IMR-90 (cell line): ENCODE measurements around the gene PAX9. TPM values are rescaled to one million over a fixed set of nuclear protein-coding genes. Genes with fewer than 3 reads are reported as not detected.

Experiments used
- ATAC-seq: fragments of 200-7000 bp; cut with Tn5 transposase; 2 replicates; pipeline ENCODE4 v1.9.1; 2020; ENCODE audit warnings: low read depth, mild to moderate bottlenecking, moderate library complexity
- BruUV-seq: library from RNA; stranded (reverse); fragments of 400-500 nt; replicated peaks from 2 replicates; lab custom pipeline; 2021; lab: Mats Ljungman, UMichigan
- CTCF ChIA-PET: fragments of 300-600 bp; formaldehyde crosslinking; extraction: SDS; loops from one replicate; lab custom pipeline; 2021; ENCODE audit warnings: antibody characterized with exemption; lab: Yijun Ruan, JAX
- POLR2A ChIA-PET: fragments of 300-600 bp; sonication (Branson Sonifier 250); formaldehyde crosslinking; loops from one replicate; lab custom pipeline; 2022; ENCODE audit warnings: antibody characterized with exemption; ENCODE audit not compliant: unreplicated experiment; lab: Charles Lee
- DNase-seq: peaks from one replicate; pipeline ENCODE4 v3.0.0; 2013
- H2AFZ ChIP-seq: replicated peaks from 2 replicates; pipeline ENCODE3; 2013; ENCODE audit warnings: low read length, mild to moderate bottlenecking; ENCODE audit not compliant: poor library complexity
- H2AK5ac ChIP-seq: 2 replicates; pipeline ENCODE4 v1.6.1; 2013; ENCODE audit warnings: low read depth, low read length, inconsistent platforms
- H2AK9ac ChIP-seq: replicated peaks from 2 replicates; pipeline ENCODE3; 2013; ENCODE audit warnings: mild to moderate bottlenecking, low read depth, low read length, moderate library complexity; ENCODE audit not compliant: poor library complexity
- H2BK120ac ChIP-seq: 2 replicates; pipeline ENCODE4 v1.6.1; 2013; ENCODE audit warnings: low read depth, low read length, inconsistent platforms
- H2BK15ac ChIP-seq: 3 replicates; pipeline ENCODE4 v1.6.1; 2013; ENCODE audit warnings: low read depth, low read length, inconsistent platforms
- H2BK20ac ChIP-seq: 2 replicates; pipeline ENCODE4 v1.6.1; 2013; ENCODE audit warnings: low read depth, mild to moderate bottlenecking, inconsistent platforms, low read length, moderate library complexity
- H2BK5ac ChIP-seq: 2 replicates; pipeline ENCODE4 v1.6.1; 2013; ENCODE audit warnings: mild to moderate bottlenecking, low read depth, low read length, inconsistent platforms; ENCODE audit not compliant: poor library complexity, severe bottlenecking
- H3K14ac ChIP-seq: replicated peaks from 2 replicates; pipeline ENCODE4 v1.6.1; 2013; ENCODE audit warnings: low read depth, low read length, inconsistent platforms
- H3K18ac ChIP-seq: 2 replicates; pipeline ENCODE4 v1.6.1; 2013; ENCODE audit warnings: low read depth, low read length, control low read depth
- H3K23ac ChIP-seq: 2 replicates; pipeline ENCODE4 v1.6.1; 2013; ENCODE audit warnings: low read depth, low read length, inconsistent platforms
- H3K27ac ChIP-seq: 2 replicates; pipeline ENCODE4 v1.5.1; 2013; ENCODE audit warnings: mild to moderate bottlenecking, control low read depth, low read length; ENCODE audit not compliant: insufficient read depth
- H3K27me3 ChIP-seq: 2 replicates; pipeline ENCODE4 v1.6.1; 2013; ENCODE audit warnings: low read length; ENCODE audit not compliant: control insufficient read depth, insufficient read depth
- H3K36me3 ChIP-seq: 2 replicates; pipeline ENCODE4 v1.6.1; 2013; ENCODE audit warnings: low read length, mixed read lengths; ENCODE audit not compliant: control insufficient read depth, insufficient read depth
- H3K4ac ChIP-seq: 2 replicates; pipeline ENCODE4 v1.6.1; 2013; ENCODE audit warnings: low read depth, low read length, inconsistent platforms
- H3K4me1 ChIP-seq: 2 replicates; pipeline ENCODE4 v1.6.1; 2013; ENCODE audit warnings: low read length, mixed read lengths; ENCODE audit not compliant: control insufficient read depth, insufficient read depth
- H3K4me2 ChIP-seq: 2 replicates; pipeline ENCODE4 v1.6.1; 2013; ENCODE audit warnings: low read depth, mild to moderate bottlenecking, control low read depth, low read length, moderate library complexity
- H3K4me3 ChIP-seq: 2 replicates; pipeline ENCODE4 v1.5.1; 2013; ENCODE audit warnings: low read depth, mild to moderate bottlenecking, control low read depth, low read length, moderate library complexity; ENCODE audit not compliant: insufficient read depth
- H3K56ac ChIP-seq: 2 replicates; pipeline ENCODE4 v1.6.1; 2013; ENCODE audit warnings: low read length, inconsistent platforms; ENCODE audit not compliant: insufficient read depth; ENCODE audit errors: extremely low read depth
- H3K79me1 ChIP-seq, 2 experiments: 2 replicates each; pipeline ENCODE4 v1.6.1; 2013; ENCODE audit warnings: low read length in 2 of 2, inconsistent platforms in 1 of 2, low read depth in 1 of 2
- H3K9ac ChIP-seq: 2 replicates; pipeline ENCODE4 v1.6.1; 2013; ENCODE audit warnings: low read depth, low read length, control low read depth
- H3K9me1 ChIP-seq: 2 replicates; pipeline ENCODE4 v1.6.1; 2013; ENCODE audit warnings: low read length, inconsistent platforms; ENCODE audit not compliant: insufficient read depth
- H3K9me3 ChIP-seq: 2 replicates; pipeline ENCODE4 v1.6.1; 2013; ENCODE audit warnings: low read length; ENCODE audit not compliant: control insufficient read depth, insufficient read depth
- H4K20me1 ChIP-seq: 2 replicates; pipeline ENCODE4 v1.6.1; 2013; ENCODE audit warnings: low read length, inconsistent platforms; ENCODE audit not compliant: insufficient read depth
- H4K5ac ChIP-seq: 2 replicates; pipeline ENCODE4 v1.6.1; 2013; ENCODE audit warnings: mild to moderate bottlenecking, low read depth, low read length, control low read depth
- H4K8ac ChIP-seq, 2 experiments: 2 replicates each; pipeline ENCODE4 v1.6.1; 2013; ENCODE audit warnings: low read depth in 2 of 2, low read length in 2 of 2, control low read depth in 1 of 2, inconsistent platforms in 1 of 2
- H4K91ac ChIP-seq: 2 replicates; pipeline ENCODE4 v1.6.1; 2013; ENCODE audit warnings: low read depth, low read length, inconsistent platforms; ENCODE audit not compliant: insufficient read depth
- BHLHE40 ChIP-seq: fragments of 150-350 bp; IDR thresholded peaks from 2 replicates; pipeline ENCODE4 v1.6.1; 2016; ENCODE audit warnings: mild to moderate bottlenecking, low read depth, low read length
- CHD1 ChIP-seq: IDR thresholded peaks from 2 replicates; pipeline ENCODE4 v1.6.1; 2012; ENCODE audit warnings: low read depth, low read length, improper control_type of control experiment
- CTCF ChIP-seq: conservative IDR thresholded peaks from 2 replicates; pipeline ENCODE4 v1.5.1; 2012; ENCODE audit warnings: mild to moderate bottlenecking, low read depth, low read length, improper control_type of control experiment
- MXI1 ChIP-seq: IDR thresholded peaks from 2 replicates; pipeline ENCODE4 v1.6.1; 2012; ENCODE audit warnings: low read depth, mild to moderate bottlenecking, low read length, moderate library complexity, borderline replicate concordance
- POLR2A ChIP-seq: IDR thresholded peaks from 2 replicates; pipeline ENCODE4 v1.6.1; 2012; ENCODE audit warnings: mild to moderate bottlenecking, low read depth, low read length
- RCOR1 ChIP-seq: IDR thresholded peaks from 2 replicates; pipeline ENCODE4 v1.6.1; 2012; ENCODE audit warnings: mild to moderate bottlenecking, low read length, improper control_type of control experiment; ENCODE audit not compliant: insufficient replicate concordance
- SMC3 ChIP-seq: fragments of 150-350 bp; IDR thresholded peaks from 2 replicates; pipeline ENCODE4 v1.6.1; 2016; ENCODE audit warnings: low read depth, mild to moderate bottlenecking, antibody characterized with exemption, low read length, moderate library complexity
- WGBS, 2 experiments: methylation state at CpG; one replicate each; pipeline versions ENCODE4 v1.1.5 to v1.1.7; 2013; ENCODE audit warnings: missing lambda C conversion rate in 2 of 2; ENCODE audit not compliant: insufficient read length in 1 of 2; ENCODE audit errors: extremely low coverage in 2 of 2; 5-methylcytosine and 5-hydroxymethylcytosine counted together
- dilution Hi-C: fragments of 300-500 bp; cut with HindIII; formaldehyde crosslinking; loops from one replicate; pipeline ENCODE4 v1.14.3; 2018; ENCODE audit warnings: low sequenced_read_pairs; ENCODE audit not compliant: unreplicated experiment
- in situ Hi-C: fragments of 300-500 bp; cut with MboI; formaldehyde crosslinking; loops from 3 replicates; pipeline ENCODE4 v1.14.3; 2019; ENCODE audit warnings: low sequenced_read_pairs, inconsistent platforms, mixed read lengths
- intact Hi-C: fragments of 100-400 bp; cut with micrococcal nuclease; formaldehyde crosslinking; loops from 2 replicates; pipeline ENCODE4 v1.10.0; 2022
- polyA plus RNA-seq, 3 experiments: library from polyadenylated mRNA; depleted of rRNA; stranded (reverse); fragments of >200 nt; gene quantifications; 2 replicates each; pipeline ENCODE4 v1.2.3, GENCODE V29; 2012; ENCODE audit warnings: low replicate concordance in 1 of 3
- total RNA-seq: library from RNA; depleted of rRNA; stranded (reverse); fragments of >200 nt; gene quantifications from 2 replicates; pipeline ENCODE4 v1.2.3, GENCODE V29; 2012

PAX9 gene
- total and polyA plus RNA-seq, 2 of the 4 experiments (the other 2 are of a cell fraction) = not detected

- Histone ChIP-seq H3K4me3 (no peak overlapping the region), H4K5ac (no peak overlapping the region), H3K27me3 (peaks cover 99% of the 10 kb centered on the region), H2AK9ac (no peak overlapping the region), H3K4ac (no peak overlapping the region), H3K9me1 (no peaks in the 10 kb centered on the region), H3K79me1 (no peaks in the 10 kb centered on the region), H3K4me1 (peaks cover 7% of the 10 kb centered on the region; the same call in 1 of the 2 replicates), H4K20me1 (no peaks in the 10 kb centered on the region; the same call in 1 of the 2 replicates), H4K91ac (no peak overlapping the region), H2BK5ac (no peak overlapping the region), H2AFZ (no peak overlapping the region), H2BK120ac (no peak overlapping the region), H2BK15ac (no peak overlapping the region), H3K4me2 (no peak overlapping the region), H3K27ac (no peak overlapping the region), H3K23ac (no peak overlapping the region), H2AK5ac (no peak overlapping the region), H3K14ac (no peak overlapping the region), H3K9ac (no peak overlapping the region), H3K9me3 (peaks cover 14% of the 10 kb centered on the region), H3K56ac (no peak overlapping the region), H3K18ac (no peak overlapping the region), H3K36me3 (no peaks in the 10 kb centered on the region), H2BK20ac (no peak overlapping the region), H4K8ac (no peak overlapping the region)
- dilution Hi-C loops = no loop called here
- CTCF ChIA-PET = interaction anchor here (0.8 kb wide), 2 partner anchors 11 to 590 kb away, joined by 3 read pairs; no protein-coding TSS in a partner anchor
- intact Hi-C loops = no loop called here
- 2% methylated on average over 8 of the region's 35 CpGs; no CpG with 5 or more reads in 1 of the 2 experiments for WGBS, 2 experiments
- in situ Hi-C loops = loop anchor here (10.0 kb wide), 1 partner anchor 486 kb away; no protein-coding TSS in a partner anchor
- TF ChIP-seq POLR2A (no peak), BHLHE40 (no peak), SMC3 (no peak), CTCF (no peak), MXI1 (no peak), RCOR1 (no peak), CHD1 (no peak)
- POLR2A ChIA-PET = no interaction called here
- no TSS peak for BruUV-seq
- DNase-seq (no peak), ATAC-seq (no peak)
These were observed 2.4 kb upstream of the PAX9 start for GRCh38 chr14:36659010-36659821.
